Measurements from ENCODE around the gene MUC15.
"Not testable (repeated sequence)": the region's sequence is repeated elsewhere in the genome, so short reads cannot be mapped to it uniquely, and the experiment has no call there.

MUC15 gene
- total RNA-seq: 0 reads per million in 9 experiments

GRCh38 chr11:26571861-26572654, at the start of gene MUC15:
Gene MUC15, minus strand, starts transcription at chr11:26572263. Its CDS starts 5,169 bp downstream, at chr11:26567094.
- Mint-ChIP-seq H3K36me3 (ENCODE audit: insufficient read depth) (no peaks in the 10 kb centered on the region), H3K27ac (no peak within 1 kb of the TSS), H3K27me3 (no peaks in the 10 kb centered on the region), H3K4me3 (no peak within 1 kb of the TSS), H3K4me1 (ENCODE audit: low read depth in 2 of 2) (no peaks in the 10 kb centered on the region), H3K9me3 (peaks cover 0 to 2% of the 10 kb centered on the region in 2 donors)
- DNase-seq: no peak
- ATAC-seq (replicated peaks): no peak

- DNase-seq (no peak), ATAC-seq (replicated peaks) (no peak)
- Mint-ChIP-seq H3K9me3 (peaks cover 5 to 18% of the 10 kb centered on the region in 2 donors), H3K27me3 (no peaks in the 10 kb centered on the region), H3K27ac (no peak overlapping the region), H3K4me3 (no peak overlapping the region), H3K4me1 (ENCODE audit: low read depth in 2 of 2) (no peaks in the 10 kb centered on the region), H3K36me3 (ENCODE audit: insufficient read depth) (no peaks in the 10 kb centered on the region)
Measured at GRCh38 chr11:26621132-26621531, 49.1 kb upstream of the MUC15 start.

GRCh38 chr11:26620282-26621045, 48.4 kb upstream of the MUC15 start:
- Mint-ChIP-seq H3K27me3 (no peaks in the 10 kb centered on the region), H3K4me1 (ENCODE audit: low read depth in 2 of 2) (no peaks in the 10 kb centered on the region), H3K27ac (no peak overlapping the region), H3K4me3 (no peak overlapping the region), H3K36me3 (ENCODE audit: insufficient read depth) (no peaks in the 10 kb centered on the region), H3K9me3 (peaks cover 5 to 11% of the 10 kb centered on the region in 2 donors)
- ATAC-seq (replicated peaks): no peak
- DNase-seq: no peak

- H3K27me3 Mint-ChIP-seq: no peaks in the 10 kb centered on the region
- H3K27ac Mint-ChIP-seq: no peak overlapping the region
- ATAC-seq (replicated peaks) (no peak), DNase-seq (no peak)
- H3K4me1 Mint-ChIP-seq (ENCODE audit: low read depth in 2 of 2): no peaks in the 10 kb centered on the region
- no peaks in the 10 kb centered on the region for H3K36me3 Mint-ChIP-seq (ENCODE audit: insufficient read depth)
- no peak overlapping the region for H3K4me3 Mint-ChIP-seq
- H3K9me3 Mint-ChIP-seq: peaks cover 7 to 11% of the 10 kb centered on the region in 2 donors
Measured at GRCh38 chr11:26618441-26618840, 46.4 kb upstream of the MUC15 start.

- Mint-ChIP-seq H3K36me3 (ENCODE audit: insufficient read depth) (no peaks in the 10 kb centered on the region), H3K4me3 (no peak overlapping the region), H3K27ac (no peak overlapping the region), H3K27me3 (no peaks in the 10 kb centered on the region), H3K4me1 (ENCODE audit: low read depth in 2 of 2) (no peaks in the 10 kb centered on the region), H3K9me3 (peaks cover 7 to 27% of the 10 kb centered on the region in 2 donors)
- ATAC-seq (replicated peaks) (no peak), DNase-seq (no peak)
Measured at GRCh38 chr11:26613759-26614158, 41.7 kb upstream of the MUC15 start.

GRCh38 chr11:26608507-26609146, 36.6 kb upstream of the MUC15 start:
- DNase-seq (no peak), ATAC-seq (replicated peaks) (no peak)
- no peaks in the 10 kb centered on the region for H3K36me3 Mint-ChIP-seq (ENCODE audit: insufficient read depth)
- H3K27me3 Mint-ChIP-seq: no peaks in the 10 kb centered on the region
- peaks cover 15 to 44% of the 10 kb centered on the region in 2 donors for H3K9me3 Mint-ChIP-seq
- H3K4me1 Mint-ChIP-seq (ENCODE audit: low read depth in 2 of 2): no peaks in the 10 kb centered on the region
- no peak overlapping the region for H3K27ac Mint-ChIP-seq
- no peak overlapping the region for H3K4me3 Mint-ChIP-seq

- H3K4me1 Mint-ChIP-seq (ENCODE audit: low read depth in 2 of 2): no peaks in the 10 kb centered on the region
- ATAC-seq (replicated peaks): no peak
- H3K9me3 Mint-ChIP-seq: peaks cover 12 to 38% of the 10 kb centered on the region in 2 donors
- H3K27me3 Mint-ChIP-seq: no peaks in the 10 kb centered on the region
- DNase-seq: no peak
- no peaks in the 10 kb centered on the region for H3K36me3 Mint-ChIP-seq (ENCODE audit: insufficient read depth)
- no peak overlapping the region for H3K27ac Mint-ChIP-seq
- H3K4me3 Mint-ChIP-seq: no peak overlapping the region
Measured at GRCh38 chr11:26607725-26608506, 35.9 kb upstream of the MUC15 start.

- Mint-ChIP-seq H3K4me1 (ENCODE audit: low read depth in 2 of 2) (no peaks in the 10 kb centered on the region), H3K27ac (no peak overlapping the region), H3K9me3 (peaks cover 18 to 26% of the 10 kb centered on the region in 2 donors), H3K36me3 (ENCODE audit: insufficient read depth) (no peaks in the 10 kb centered on the region), H3K4me3 (no peak overlapping the region), H3K27me3 (no peaks in the 10 kb centered on the region)
- DNase-seq (no peak), ATAC-seq (replicated peaks) (no peak)
Measured at GRCh38 chr11:26599876-26600434, 27.9 kb upstream of the MUC15 start.

- ATAC-seq (replicated peaks) (no peak), DNase-seq (no peak)
- Mint-ChIP-seq H3K9me3 (peaks cover 17 to 29% of the 10 kb centered on the region in 2 donors), H3K27ac (no peak overlapping the region), H3K27me3 (no peaks in the 10 kb centered on the region), H3K4me3 (no peak overlapping the region), H3K4me1 (ENCODE audit: low read depth in 2 of 2) (no peaks in the 10 kb centered on the region), H3K36me3 (ENCODE audit: insufficient read depth) (no peaks in the 10 kb centered on the region)
Measured at GRCh38 chr11:26599425-26599824, 27.4 kb upstream of the MUC15 start.

GRCh38 chr11:26597899-26598298, 25.8 kb upstream of the MUC15 start:
- no peak overlapping the region for H3K27ac Mint-ChIP-seq
- no peak overlapping the region for H3K4me3 Mint-ChIP-seq
- H3K36me3 Mint-ChIP-seq (ENCODE audit: insufficient read depth): no peaks in the 10 kb centered on the region
- DNase-seq (no peak), ATAC-seq (replicated peaks) (no peak)
- no peaks in the 10 kb centered on the region for H3K4me1 Mint-ChIP-seq (ENCODE audit: low read depth in 2 of 2)
- H3K9me3 Mint-ChIP-seq: peaks cover 22 to 36% of the 10 kb centered on the region in 2 donors
- H3K27me3 Mint-ChIP-seq: no peaks in the 10 kb centered on the region

- not testable (repeated sequence) for ATAC-seq (replicated peaks); H3K27me3 Mint-ChIP-seq; DNase-seq; H3K4me1 Mint-ChIP-seq (ENCODE audit: low read depth in 2 of 2); H3K4me3 Mint-ChIP-seq; H3K27ac Mint-ChIP-seq; H3K36me3 Mint-ChIP-seq (ENCODE audit: insufficient read depth)
- H3K9me3 Mint-ChIP-seq: peaks cover 22 to 34% of the 10 kb centered on the region in 2 donors
Measured at GRCh38 chr11:26597049-26597689, 25.1 kb upstream of the MUC15 start.

GRCh38 chr11:26595207-26595865, 23.3 kb upstream of the MUC15 start:
- H3K27ac Mint-ChIP-seq; DNase-seq; H3K4me3 Mint-ChIP-seq; H3K4me1 Mint-ChIP-seq (ENCODE audit: low read depth in 2 of 2); ATAC-seq (replicated peaks); H3K27me3 Mint-ChIP-seq; H3K36me3 Mint-ChIP-seq (ENCODE audit: insufficient read depth): not testable (repeated sequence)
- H3K9me3 Mint-ChIP-seq: peaks cover 21 to 28% of the 10 kb centered on the region in 2 donors

All from effector memory CD8-positive, alpha-beta T cell (primary cell).